ENCODE data around the gene WSCD2.

- TF ChIP-seq MAFK (IDR thresholded peaks at IDR 0.05; ENCODE audit: low read depth, low read length) (no peak), CTCF (conservative IDR thresholded peaks at IDR 0.05; ENCODE audit: low read depth, low read length) (no peak), CEBPB (IDR thresholded peaks at IDR 0.05; ENCODE audit: low read depth, low read length) (no peak), POLR2A (IDR thresholded peaks at IDR 0.05; ENCODE audit: low read depth, low read length) (no peak), RAD21 (IDR thresholded peaks at IDR 0.05; ENCODE audit: low read length) (no peak)
These were observed 108.2 kb downstream of the WSCD2 start for GRCh38 chr12:108237272-108237671.

Measured in IMR-90 (cell line).